DND-41 (cell line): ENCODE measurements around the gene SMIM29.

Source experiments
- ATAC-seq: fragments of 200-7000 bp; cut with Tn5 transposase; 3 replicates; pipeline ENCODE4 v1.9.1; 2021; ENCODE audit warnings: low read depth; ENCODE audit not compliant: insufficient read depth
- DNase-seq: peaks from one replicate; pipeline ENCODE4 v3.0.0-alpha.2; 2020
- H2AFZ ChIP-seq: 2 replicates; pipeline ENCODE4 v1.6.0; 2012; ENCODE audit warnings: low read depth, low read length
- H3K27ac ChIP-seq: 2 replicates; pipeline ENCODE4 v1.5.1; 2012; ENCODE audit warnings: low read length, inconsistent platforms
- H3K27me3 ChIP-seq: fragments of 200-600 bp; sonication (generic); 2 replicates; pipeline ENCODE4 v1.6.0; 2012; ENCODE audit warnings: low read length, mild to moderate bottlenecking, inconsistent platforms; ENCODE audit not compliant: insufficient read depth, poor library complexity
- H3K36me3 ChIP-seq: 2 replicates; pipeline ENCODE4 v1.5.1; 2012; ENCODE audit warnings: low read length, inconsistent platforms; ENCODE audit not compliant: insufficient read depth
- H3K4me1 ChIP-seq: 2 replicates; pipeline ENCODE4 v1.5.1; 2012; ENCODE audit warnings: mild to moderate bottlenecking, low read length; ENCODE audit not compliant: insufficient read depth
- H3K4me2 ChIP-seq: 2 replicates; pipeline ENCODE4 v1.6.0; 2012; ENCODE audit warnings: mild to moderate bottlenecking, moderate library complexity, low read length, inconsistent platforms; ENCODE audit not compliant: insufficient read depth
- H3K4me3 ChIP-seq, 2 experiments: fragments of 200-600 bp in 1 of 2; shearing (Covaris generic) in 1 of 2; 2 replicates each; pipeline ENCODE4 v1.5.1; 2012 to 2016; ENCODE audit warnings: inconsistent platforms in 2 of 2, low read length in 2 of 2, mild to moderate bottlenecking in 2 of 2, low read depth in 1 of 2, moderate library complexity in 1 of 2
- H3K79me2 ChIP-seq: 2 replicates; pipeline ENCODE4 v1.6.0; 2012; ENCODE audit warnings: low read length, inconsistent platforms; ENCODE audit not compliant: insufficient read depth
- H3K9ac ChIP-seq: 2 replicates; pipeline ENCODE4 v1.6.0; 2012; ENCODE audit warnings: low read depth, mild to moderate bottlenecking, inconsistent platforms, low read length, moderate library complexity
- H3K9me3 ChIP-seq: 2 replicates; pipeline ENCODE4 v1.5.1; 2012; ENCODE audit warnings: low read length, moderate library complexity, mild to moderate bottlenecking, inconsistent platforms; ENCODE audit not compliant: insufficient read depth, severe bottlenecking
- H4K20me1 ChIP-seq: 2 replicates; pipeline ENCODE4 v1.6.0; 2012; ENCODE audit warnings: low read length; ENCODE audit not compliant: insufficient read depth
- CTCF ChIP-seq: IDR thresholded peaks from 2 replicates; pipeline ENCODE4 v1.5.1; 2012; ENCODE audit warnings: borderline replicate concordance, low read length, moderate library complexity, mild to moderate bottlenecking; ENCODE audit not compliant: poor library complexity, severe bottlenecking; ENCODE audit errors: extremely low read depth
- EZH2 ChIP-seq: IDR thresholded peaks from 3 replicates; pipeline ENCODE4 v1.6.1; 2012; ENCODE audit warnings: borderline replicate concordance, low read depth, mild to moderate bottlenecking, moderate library complexity, low read length, inconsistent platforms; ENCODE audit not compliant: severe bottlenecking

Gene SMIM29

GRCh38 chr6:34218691-34219090 lies 30.1 kb downstream of the SMIM29 start:
- H3K27ac ChIP-seq, result no peak overlapping the region
- no peak for ATAC-seq

GRCh38 chr6:34213772-34214171 lies 35.0 kb downstream of the SMIM29 start:
- Histone ChIP-seq H3K27ac (no peak overlapping the region), H3K4me1 (no peaks in the 10 kb centered on the region), H3K79me2 (no peaks in the 10 kb centered on the region), H3K9me3 (no peaks in the 10 kb centered on the region), H3K4me3 (no peak overlapping the region), H4K20me1 (no peaks in the 10 kb centered on the region), H3K27me3 (no peaks in the 10 kb centered on the region), H3K9ac (no peak overlapping the region), H2AFZ (no peak overlapping the region), H3K36me3 (no peaks in the 10 kb centered on the region), H3K4me2 (no peak overlapping the region)
- TF ChIP-seq EZH2 (no peak), CTCF (no peak)
- ATAC-seq, result no peak
- no peak for DNase-seq

More at GRCh38 chr6:34218691-34219090, 30.1 kb downstream of the SMIM29 start:
- no peak for TF ChIP-seq CTCF
- no peak for TF ChIP-seq EZH2
- no peak overlapping the region for H2AFZ ChIP-seq
- H3K4me1 ChIP-seq, result peaks cover 7% of the 10 kb centered on the region
- H4K20me1 ChIP-seq, result no peaks in the 10 kb centered on the region
- H3K9me3 ChIP-seq, result no peaks in the 10 kb centered on the region
- no peak overlapping the region for H3K4me3 ChIP-seq
- no peaks in the 10 kb centered on the region for H3K36me3 ChIP-seq
- no peak overlapping the region for H3K9ac ChIP-seq
- no peak for DNase-seq
- no peaks in the 10 kb centered on the region for H3K27me3 ChIP-seq
- H3K4me2 ChIP-seq, result no peak overlapping the region
- no peaks in the 10 kb centered on the region for H3K79me2 ChIP-seq

GRCh38 chr6:34207695-34208443 lies 40.9 kb downstream of the SMIM29 start:
- Histone ChIP-seq H3K79me2 (no peaks in the 10 kb centered on the region), H4K20me1 (no peaks in the 10 kb centered on the region), H3K27me3 (no peaks in the 10 kb centered on the region), H3K36me3 (no peaks in the 10 kb centered on the region), H3K9me3 (no peaks in the 10 kb centered on the region), H3K4me3 (no peak overlapping the region), H3K4me1 (no peaks in the 10 kb centered on the region), H3K9ac (no peak overlapping the region), H2AFZ (no peak overlapping the region), H3K4me2 (no peak overlapping the region), H3K27ac (no peak overlapping the region)
- DNase-seq (no peak), ATAC-seq (no peak)
- no peak for TF ChIP-seq CTCF
- no peak for TF ChIP-seq EZH2
